ENCODE data around the gene ABTB2. TPM values are rescaled to one million over a fixed set of nuclear protein-coding genes. Genes with fewer than 3 reads are reported as not detected.

ABTB2 gene
- total and polyA plus RNA-seq, 7 experiments from 2014 or later, result 0.03 to 5.3 (median 0.26) TPM

- no peak for ATAC-seq
- peaks cover 0 to 12% (median 0%) of the 10 kb centered on the region in 7 donors for H3K4me1 Mint-ChIP-seq
Observed at GRCh38 chr11:34216706-34217105, 141.1 kb downstream of the ABTB2 start.

GRCh38 chr11:34215806-34216453, 141.9 kb downstream of the ABTB2 start:
- CTCF ChIA-PET, result no interaction called here
- no peak overlapping the region for H3K27ac Mint-ChIP-seq

More at GRCh38 chr11:34216706-34217105, 141.1 kb downstream of the ABTB2 start:
- Histone ChIP-seq H3K9me3 (ENCODE audit: control insufficient read depth in 2 of 3, low read length in 3 of 3) (no peaks in the 10 kb centered on the region), H3K27ac (ENCODE audit: low read depth, low read length) (no peak overlapping the region), H3K36me3 (ENCODE audit: control insufficient read depth in 2 of 3, insufficient read depth in 3 of 3, low read length in 3 of 3) (no peaks in the 10 kb centered on the region), H3K27me3 (ENCODE audit: control insufficient read depth in 2 of 2, insufficient read depth in 2 of 2, low read length in 2 of 2) (no peaks in the 10 kb centered on the region), H3K4me3 (ENCODE audit: low read length) (no peak overlapping the region), H3K4me1 (ENCODE audit: control insufficient read depth in 2 of 2, insufficient read depth in 2 of 2, low read length in 2 of 2) (no peaks in the 10 kb centered on the region)
- CTCF ChIA-PET, result interaction anchor here (0.9 kb wide), 1 partner anchor 42 kb away, joined by 3 read pairs; no protein-coding TSS in a partner anchor
- intact Hi-C loops (cut with micrococcal nuclease), result no loop called here
- no peaks in the 10 kb centered on the region for H3K36me3 Mint-ChIP-seq
- DNase-seq, result no peak
- H3K27ac Mint-ChIP-seq, result no peak overlapping the region
- H3K9me3 Mint-ChIP-seq, result no peaks in the 10 kb centered on the region
- peaks cover 0 to 8% (median 0%) of the 10 kb centered on the region in 5 donors for H3K27me3 Mint-ChIP-seq
- H3K4me3 Mint-ChIP-seq, result no peak overlapping the region
- POLR2A ChIA-PET, result no interaction called here

GRCh38 chr11:34214961-34215805, 142.6 kb downstream of the ABTB2 start:
- Histone ChIP-seq H3K36me3 (ENCODE audit: control insufficient read depth in 2 of 3, insufficient read depth in 3 of 3, low read length in 3 of 3) (no peaks in the 10 kb centered on the region), H3K27me3 (ENCODE audit: control insufficient read depth in 2 of 2, insufficient read depth in 2 of 2, low read length in 2 of 2) (no peaks in the 10 kb centered on the region), H3K4me1 (ENCODE audit: control insufficient read depth in 2 of 2, insufficient read depth in 2 of 2, low read length in 2 of 2) (no peaks in the 10 kb centered on the region), H3K9me3 (ENCODE audit: control insufficient read depth in 2 of 3, low read length in 3 of 3) (no peaks in the 10 kb centered on the region), H3K27ac (ENCODE audit: low read depth, low read length) (no peak overlapping the region), H3K4me3 (ENCODE audit: low read length) (no peak overlapping the region)
- POLR2A ChIA-PET, result no interaction called here
- peaks cover 0 to 3% (median 0%) of the 10 kb centered on the region in 5 donors for H3K36me3 Mint-ChIP-seq
- DNase-seq, result peak in 1 of 9 donors; percentile 72
- H3K9me3 Mint-ChIP-seq, result no peaks in the 10 kb centered on the region
- intact Hi-C loops (cut with micrococcal nuclease), result no loop called here
- peak overlapping the region in 1 of 10 donors; percentile 8 for H3K4me3 Mint-ChIP-seq
- peaks cover 0 to 12% (median 0%) of the 10 kb centered on the region in 7 donors for H3K4me1 Mint-ChIP-seq
- peak; percentile 36 for ATAC-seq
- CTCF ChIA-PET, result no interaction called here
- peaks cover 0 to 8% (median 0%) of the 10 kb centered on the region in 5 donors for H3K27me3 Mint-ChIP-seq
- H3K27ac Mint-ChIP-seq, result peak overlapping the region in 2 of 9 donors; percentile 28 to 56

More at GRCh38 chr11:34215806-34216453, 141.9 kb downstream of the ABTB2 start:
- ATAC-seq, result no peak
- Histone ChIP-seq H3K36me3 (ENCODE audit: control insufficient read depth in 2 of 3, insufficient read depth in 3 of 3, low read length in 3 of 3) (no peaks in the 10 kb centered on the region), H3K27me3 (ENCODE audit: control insufficient read depth in 2 of 2, insufficient read depth in 2 of 2, low read length in 2 of 2) (no peaks in the 10 kb centered on the region), H3K4me1 (ENCODE audit: control insufficient read depth in 2 of 2, insufficient read depth in 2 of 2, low read length in 2 of 2) (no peaks in the 10 kb centered on the region), H3K9me3 (ENCODE audit: control insufficient read depth in 2 of 3, low read length in 3 of 3) (no peaks in the 10 kb centered on the region), H3K27ac (ENCODE audit: low read depth, low read length) (no peak overlapping the region), H3K4me3 (ENCODE audit: low read length) (no peak overlapping the region)
- Mint-ChIP-seq H3K4me3 (no peak overlapping the region), H3K4me1 (peaks cover 0 to 12% (median 0%) of the 10 kb centered on the region in 7 donors), H3K27me3 (peaks cover 0 to 8% (median 0%) of the 10 kb centered on the region in 5 donors), H3K36me3 (no peaks in the 10 kb centered on the region), H3K9me3 (no peaks in the 10 kb centered on the region)
- POLR2A ChIA-PET, result no interaction called here
- intact Hi-C loops (cut with micrococcal nuclease), result no loop called here
- DNase-seq, result no peak

- no peaks in the 10 kb centered on the region for H3K9me3 ChIP-seq (ENCODE audit: control insufficient read depth in 2 of 3, low read length in 3 of 3)
- no peaks in the 10 kb centered on the region for H3K4me1 ChIP-seq (ENCODE audit: control insufficient read depth in 2 of 2, insufficient read depth in 2 of 2, low read length in 2 of 2)
- ATAC-seq (no peak), DNase-seq (no peak)
- no peaks in the 10 kb centered on the region for H3K27me3 ChIP-seq (ENCODE audit: control insufficient read depth in 2 of 2, insufficient read depth in 2 of 2, low read length in 2 of 2)
- CTCF ChIA-PET, result no interaction called here
- Mint-ChIP-seq H3K4me1 (peaks cover 0 to 18% (median 0%) of the 10 kb centered on the region in 7 donors), H3K4me3 (no peak overlapping the region), H3K27ac (no peak overlapping the region), H3K27me3 (peaks cover 0 to 8% (median 0%) of the 10 kb centered on the region in 5 donors), H3K9me3 (no peaks in the 10 kb centered on the region), H3K36me3 (peaks cover 0 to 3% (median 0%) of the 10 kb centered on the region in 5 donors)
- intact Hi-C loops (cut with micrococcal nuclease), result no loop called here
- H3K36me3 ChIP-seq (ENCODE audit: control insufficient read depth in 2 of 3, insufficient read depth in 3 of 3, low read length in 3 of 3), result no peaks in the 10 kb centered on the region
- H3K27ac ChIP-seq (ENCODE audit: low read depth, low read length), result no peak overlapping the region
- POLR2A ChIA-PET, result no interaction called here
- no peak overlapping the region for H3K4me3 ChIP-seq (ENCODE audit: low read length)
Observed at GRCh38 chr11:34213366-34213765, 144.4 kb downstream of the ABTB2 start.

- no peak overlapping the region for H3K4me3 Mint-ChIP-seq
- DNase-seq (no peak), ATAC-seq (no peak)
- no peak overlapping the region for H3K27ac Mint-ChIP-seq
- Histone ChIP-seq H3K36me3 (ENCODE audit: control insufficient read depth in 2 of 3, insufficient read depth in 3 of 3, low read length in 3 of 3) (no peaks in the 10 kb centered on the region), H3K4me3 (ENCODE audit: low read length) (no peak overlapping the region), H3K27me3 (ENCODE audit: control insufficient read depth in 2 of 2, insufficient read depth in 2 of 2, low read length in 2 of 2) (no peaks in the 10 kb centered on the region), H3K9me3 (ENCODE audit: control insufficient read depth in 2 of 3, low read length in 3 of 3) (no peaks in the 10 kb centered on the region), H3K27ac (ENCODE audit: low read depth, low read length) (no peak overlapping the region), H3K4me1 (ENCODE audit: control insufficient read depth in 2 of 2, insufficient read depth in 2 of 2, low read length in 2 of 2) (no peaks in the 10 kb centered on the region)
- peaks cover 0 to 3% (median 0%) of the 10 kb centered on the region in 5 donors for H3K36me3 Mint-ChIP-seq
- peaks cover 0 to 8% (median 0%) of the 10 kb centered on the region in 5 donors for H3K27me3 Mint-ChIP-seq
- ChIA-PET CTCF (no interaction called here), POLR2A (no interaction called here)
- no peaks in the 10 kb centered on the region for H3K9me3 Mint-ChIP-seq
- intact Hi-C loops (cut with micrococcal nuclease), result no loop called here
- peaks cover 0 to 22% (median 0%) of the 10 kb centered on the region in 7 donors for H3K4me1 Mint-ChIP-seq
Observed at GRCh38 chr11:34212566-34212965, 145.2 kb downstream of the ABTB2 start.

GRCh38 chr11:34209809-34210208, 148.0 kb downstream of the ABTB2 start:
- H3K36me3 ChIP-seq (ENCODE audit: control insufficient read depth in 2 of 3, insufficient read depth in 3 of 3, low read length in 3 of 3), result no peaks in the 10 kb centered on the region
- Mint-ChIP-seq H3K27ac (no peak overlapping the region), H3K27me3 (peaks cover 0 to 4% (median 0%) of the 10 kb centered on the region in 5 donors), H3K4me1 (peaks cover 0 to 23% (median 0%) of the 10 kb centered on the region in 7 donors), H3K9me3 (no peaks in the 10 kb centered on the region), H3K36me3 (peaks cover 0 to 3% (median 0%) of the 10 kb centered on the region in 5 donors), H3K4me3 (no peak overlapping the region)
- no peak overlapping the region for H3K4me3 ChIP-seq (ENCODE audit: low read length)
- H3K9me3 ChIP-seq (ENCODE audit: control insufficient read depth in 2 of 3, low read length in 3 of 3), result no peaks in the 10 kb centered on the region
- no peak overlapping the region for H3K27ac ChIP-seq (ENCODE audit: low read depth, low read length)
- POLR2A ChIA-PET, result no interaction called here
- DNase-seq, result no peak
- no peaks in the 10 kb centered on the region for H3K4me1 ChIP-seq (ENCODE audit: control insufficient read depth in 2 of 2, insufficient read depth in 2 of 2, low read length in 2 of 2)
- intact Hi-C loops (cut with micrococcal nuclease), result no loop called here
- no peaks in the 10 kb centered on the region for H3K27me3 ChIP-seq (ENCODE audit: control insufficient read depth in 2 of 2, insufficient read depth in 2 of 2, low read length in 2 of 2)
- ATAC-seq, result no peak
- CTCF ChIA-PET, result no interaction called here
